Activated naive CD4-positive, alpha-beta T cell treated with anti-CD3 and anti-CD28 coated beads, Interleukin-2, amount 50 U/mL, for 16 hours (primary cell): ENCODE data around the gene TCERG1L.

Source experiments
- DNase-seq: peaks from one replicate; pipeline ENCODE4 v3.0.0-alpha.2; 2020

Gene TCERG1L

GRCh38 chr10:131270461-131271190 lies 40.9 kb downstream of the TCERG1L start:
- no peak for DNase-seq

GRCh38 chr10:131269776-131270460 lies 41.6 kb downstream of the TCERG1L start:
- DNase-seq: no peak

GRCh38 chr10:131267814-131268095 lies 43.8 kb downstream of the TCERG1L start:
- no peak for DNase-seq

GRCh38 chr10:131266936-131267813 lies 44.3 kb downstream of the TCERG1L start:
- no peak for DNase-seq

GRCh38 chr10:131264110-131264788 lies 47.3 kb downstream of the TCERG1L start:
- no peak for DNase-seq

- DNase-seq: no peak
Measured at GRCh38 chr10:131261890-131262475, 49.5 kb downstream of the TCERG1L start.

GRCh38 chr10:131260452-131261211 lies 50.9 kb downstream of the TCERG1L start:
- DNase-seq: no peak

GRCh38 chr10:131260031-131260430 lies 51.5 kb downstream of the TCERG1L start:
- DNase-seq: no peak

- no peak for DNase-seq
Measured at GRCh38 chr10:131259535-131259934, 52.0 kb downstream of the TCERG1L start.

GRCh38 chr10:131258256-131258655 lies 53.3 kb downstream of the TCERG1L start:
- DNase-seq: no peak

- no peak for DNase-seq
Measured at GRCh38 chr10:131257027-131257426, 54.5 kb downstream of the TCERG1L start.

GRCh38 chr10:131254859-131255252 lies 56.7 kb downstream of the TCERG1L start:
- DNase-seq: no peak

- DNase-seq: no peak
Measured at GRCh38 chr10:131253931-131254858, 57.3 kb downstream of the TCERG1L start.

GRCh38 chr10:131252567-131253276 lies 58.8 kb downstream of the TCERG1L start:
- no peak for DNase-seq

- no peak for DNase-seq
Measured at GRCh38 chr10:131251146-131251541, 60.4 kb downstream of the TCERG1L start.

- no peak for DNase-seq
Measured at GRCh38 chr10:131250454-131251145, 60.9 kb downstream of the TCERG1L start.

GRCh38 chr10:131249955-131250344 lies 61.6 kb downstream of the TCERG1L start:
- DNase-seq: no peak

- no peak for DNase-seq
Measured at GRCh38 chr10:131249238-131249954, 62.1 kb downstream of the TCERG1L start.
